Measurements from ENCODE around the gene HOXA10. TPM values are rescaled to one million over a fixed set of nuclear protein-coding genes. Genes with fewer than 3 reads are reported as not detected.

The HOXA10 gene
- total and polyA plus RNA-seq, 4 donors, result 0.03 to 0.70 (median 0.13) TPM

- TF ChIP-seq YY1 (IDR thresholded peaks at IDR 0.05) (no peak), MAX (IDR thresholded peaks at IDR 0.05) (no peak), FOXA1 (IDR thresholded peaks at IDR 0.05) (no peak), REST (IDR thresholded peaks at IDR 0.05) (no peak), SP1 (IDR thresholded peaks at IDR 0.05) (no peak), EGR1 (IDR thresholded peaks at IDR 0.05; ENCODE audit: low read depth in 2 of 2) (no peak), NR2F2 (IDR thresholded peaks at IDR 0.05) (no peak), HNF4A (conservative IDR thresholded peaks at IDR 0.05) (no peak), JUND (IDR thresholded peaks at IDR 0.05) (no peak), FOXA2 (IDR thresholded peaks at IDR 0.05) (no peak), GABPA (IDR thresholded peaks at IDR 0.05 in 1 of 2, conservative IDR thresholded peaks at IDR 0.05 in 1 of 2) (no peak)
- Histone ChIP-seq H3K9ac (ENCODE audit: low read depth in 1 of 2, low read length in 2 of 2) (no peak overlapping the region), H3K9me3 (ENCODE audit: control insufficient read depth in 4 of 4, low read length in 3 of 4) (peaks cover 0 to 9% (median under 1%) of the 10 kb centered on the region in 4 donors), H3K36me3 (ENCODE audit: control insufficient read depth in 4 of 4, insufficient read depth in 3 of 4, low read depth in 1 of 4, low read length in 3 of 4) (no peaks in the 10 kb centered on the region), H3K4me1 (ENCODE audit: control insufficient read depth in 4 of 4, insufficient read depth in 4 of 4, low read length in 3 of 4) (peaks cover 9 to 18% (median 15%) of the 10 kb centered on the region in 4 donors), H3K27me3 (ENCODE audit: control insufficient read depth in 4 of 4, insufficient read depth in 4 of 4, low read length in 3 of 4) (peaks cover 15 to 58% (median 28%) of the 10 kb centered on the region in 4 donors), H3K27ac (ENCODE audit: low read depth in 1 of 2, low read length in 2 of 2) (no peak overlapping the region), H3K4me3 (ENCODE audit: low read depth in 1 of 3, low read length in 3 of 3) (no peak overlapping the region)
- no peak for DNase-seq (ENCODE audit: low spot score)
- 5% methylated on average over 46 of the region's 46 CpGs for WGBS
These were observed 4.3 kb downstream of the HOXA10 start for GRCh38 chr7:27169658-27170425.

- Histone ChIP-seq H3K4me3 (ENCODE audit: low read depth in 1 of 3, low read length in 3 of 3) (no peak overlapping the region), H3K4me1 (ENCODE audit: control insufficient read depth in 4 of 4, insufficient read depth in 4 of 4, low read length in 3 of 4) (peaks cover 7 to 20% (median 10%) of the 10 kb centered on the region in 4 donors), H3K36me3 (ENCODE audit: control insufficient read depth in 4 of 4, insufficient read depth in 3 of 4, low read depth in 1 of 4, low read length in 3 of 4) (no peaks in the 10 kb centered on the region), H3K9me3 (ENCODE audit: control insufficient read depth in 4 of 4, low read length in 3 of 4) (peaks cover 0 to 13% (median under 1%) of the 10 kb centered on the region in 4 donors), H3K27ac (ENCODE audit: low read depth in 1 of 2, low read length in 2 of 2) (no peak overlapping the region), H3K27me3 (ENCODE audit: control insufficient read depth in 4 of 4, insufficient read depth in 4 of 4, low read length in 3 of 4) (peaks cover 7 to 61% (median 29%) of the 10 kb centered on the region in 4 donors), H3K9ac (ENCODE audit: low read depth in 1 of 2, low read length in 2 of 2) (no peak overlapping the region)
- no peak for DNase-seq (ENCODE audit: low spot score)
- 11% methylated on average over 25 of the region's 25 CpGs for WGBS
- TF ChIP-seq NR2F2 (IDR thresholded peaks at IDR 0.05) (no peak), TAF1 (conservative IDR thresholded peaks at IDR 0.05) (no peak), JUND (IDR thresholded peaks at IDR 0.05) (no peak), GABPA (IDR thresholded peaks at IDR 0.05 in 1 of 2, conservative IDR thresholded peaks at IDR 0.05 in 1 of 2) (no peak), HNF4G (IDR thresholded peaks at IDR 0.05) (no peak), ZBTB33 (IDR thresholded peaks at IDR 0.05) (no peak), SP1 (IDR thresholded peaks at IDR 0.05) (no peak), MAX (IDR thresholded peaks at IDR 0.05) (no peak), ATF3 (IDR thresholded peaks at IDR 0.05) (no peak), FOXA2 (IDR thresholded peaks at IDR 0.05) (no peak), FOXA1 (IDR thresholded peaks at IDR 0.05) (no peak), YY1 (IDR thresholded peaks at IDR 0.05) (no peak)
These were observed 5.7 kb downstream of the HOXA10 start for GRCh38 chr7:27168265-27168947.
